T-helper 2 cell treated with Interferon-gamma antibody and Interleukin-4, amounts not matched to agents 100 ng/mL and 5 ng/mL, for 36 hours (primary cell): ENCODE data around the gene LSG1. TPM values are rescaled to one million over a fixed set of nuclear protein-coding genes. Genes with fewer than 3 reads are reported as not detected.

Experiments used
- total RNA-seq: library from RNA; stranded (reverse); gene quantifications from 2 replicates; pipeline ENCODE4 v1.2.3, GENCODE V29; 2022

The LSG1 gene
- total RNA-seq, 1 donor from 2014 or later = 49.6 TPM

Other genes with a start within 250 kb of the LSG1 start
- 88.6 and 95.8 TPM in 2 replicates for gene ATP13A3, start 185.2 kb downstream of the LSG1 start, total RNA-seq
- 6.9 and 7.3 TPM in 2 replicates for gene TMEM44, start 38.8 kb downstream of the LSG1 start, total RNA-seq
- 2.4 and 2.5 TPM in 2 replicates for gene FAM43A, start 13.7 kb upstream of the LSG1 start, total RNA-seq